Stromal cell of bone marrow (primary cell): ENCODE data around the gene ATP5MC3.

Experiments used
- DNase-seq: peaks from one replicate; pipeline ENCODE4 v3.0.0-alpha.2; 2012; ENCODE audit warnings: low read depth

ATP5MC3 gene

DNA sequence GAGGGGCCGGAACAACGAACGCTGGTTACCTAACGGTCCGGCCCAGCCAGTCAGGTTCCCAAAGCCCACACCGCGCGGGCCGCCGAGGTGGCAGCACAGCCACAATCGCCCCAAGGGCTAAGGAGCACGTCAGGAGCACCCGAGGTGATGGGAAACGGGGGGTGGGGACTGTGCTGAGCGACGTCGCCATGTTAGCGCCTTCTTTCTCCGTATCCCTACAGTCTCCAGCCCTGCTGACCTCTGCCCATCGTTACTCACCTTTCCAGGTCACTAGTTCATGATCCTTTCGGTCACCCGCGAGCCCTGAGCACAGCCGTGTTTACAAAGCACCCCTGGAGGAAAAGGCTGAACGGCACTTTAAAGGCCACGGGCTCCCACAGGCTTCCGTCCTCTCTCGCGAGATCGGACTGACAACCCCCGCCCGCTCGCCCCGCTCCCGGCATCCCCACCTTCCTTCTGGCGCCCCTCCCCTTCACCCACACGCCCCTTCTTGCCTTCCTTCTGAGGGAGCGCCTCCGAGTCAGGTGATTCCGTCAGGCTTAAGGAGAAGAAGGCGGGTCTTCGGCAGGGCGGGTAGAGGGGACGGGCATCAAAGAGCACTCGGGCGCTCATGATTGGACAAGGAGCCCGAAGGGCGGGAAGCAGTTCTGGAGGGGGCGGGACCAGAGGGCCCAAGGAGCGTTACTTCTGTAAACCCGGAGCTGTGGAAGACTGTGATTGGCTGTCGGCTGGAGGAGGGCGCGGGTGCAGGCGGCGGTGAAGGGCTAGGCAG lies 13.5 kb downstream of the ATP5MC3 start, which contains the start of gene ATF2:
TSS of gene ATF2 (minus strand) at position 412 of the 772 bp plus-strand sequence. CDS start 31,760 bp downstream, outside the sequence.
- DNase-seq = peak; percentile 100

DNA sequence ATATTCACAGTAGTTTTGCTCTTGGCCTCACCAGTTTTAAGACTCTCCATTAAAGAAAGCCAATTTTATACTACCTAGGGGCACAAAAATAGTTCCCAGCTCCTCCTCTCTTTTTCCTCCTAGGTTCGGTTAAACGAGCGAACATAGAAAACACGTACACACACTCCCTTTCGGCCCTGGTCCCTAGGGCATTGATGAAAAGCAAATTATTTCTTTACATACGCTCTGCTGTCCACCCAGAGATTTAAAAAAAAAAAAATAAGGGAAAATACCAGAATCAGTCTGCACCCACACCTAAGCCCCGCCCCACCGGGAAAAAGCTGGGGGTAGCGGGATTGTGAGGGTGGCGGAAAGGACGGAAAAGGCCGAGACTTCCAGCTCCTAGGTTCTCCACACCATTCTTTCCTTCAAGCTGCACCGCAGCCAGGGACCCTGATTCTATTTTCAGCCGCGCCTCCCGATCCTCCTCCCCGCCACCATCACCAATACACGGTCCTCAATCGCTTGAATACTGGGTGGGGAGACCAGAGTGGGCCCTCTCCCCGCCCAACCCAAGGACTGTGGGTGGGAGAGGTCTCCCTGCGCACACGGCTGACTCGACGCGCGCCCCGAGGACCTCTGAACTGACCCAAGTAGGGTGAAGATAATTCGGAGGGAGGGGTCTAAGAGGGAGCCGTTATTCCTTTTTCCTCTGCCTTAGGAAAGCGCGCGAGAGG lies 14.3 kb downstream of the ATP5MC3 start:
- DNase-seq = no peak

DNA sequence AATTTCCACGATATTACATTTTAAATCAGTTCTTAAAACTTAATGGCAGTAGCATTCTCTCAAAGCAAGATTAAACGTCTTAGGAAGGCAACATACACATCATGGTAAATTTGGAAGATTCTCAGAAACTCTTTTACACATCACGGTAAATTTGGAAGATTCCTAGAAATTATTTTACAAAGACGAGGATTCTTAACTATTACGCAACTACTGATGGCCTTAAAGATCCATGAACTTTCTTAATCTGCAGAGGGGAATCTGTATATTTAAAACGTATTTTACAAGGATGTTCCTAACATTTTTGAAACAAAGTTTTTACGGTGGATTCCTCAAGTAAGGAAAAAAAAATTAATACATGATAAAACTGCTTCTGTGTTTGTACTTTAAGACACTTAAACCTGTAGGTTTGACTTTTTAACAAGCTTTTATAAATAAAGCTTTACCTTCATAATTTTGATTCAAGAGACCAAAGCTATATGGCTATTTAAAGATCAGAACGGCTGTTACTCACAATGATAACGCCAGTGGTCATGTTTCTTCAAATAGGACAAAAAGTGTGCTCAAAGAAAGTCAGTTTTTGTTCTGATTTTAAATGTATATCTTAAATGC lies 15.2 kb downstream of the ATP5MC3 start:
- DNase-seq = no peak

DNA sequence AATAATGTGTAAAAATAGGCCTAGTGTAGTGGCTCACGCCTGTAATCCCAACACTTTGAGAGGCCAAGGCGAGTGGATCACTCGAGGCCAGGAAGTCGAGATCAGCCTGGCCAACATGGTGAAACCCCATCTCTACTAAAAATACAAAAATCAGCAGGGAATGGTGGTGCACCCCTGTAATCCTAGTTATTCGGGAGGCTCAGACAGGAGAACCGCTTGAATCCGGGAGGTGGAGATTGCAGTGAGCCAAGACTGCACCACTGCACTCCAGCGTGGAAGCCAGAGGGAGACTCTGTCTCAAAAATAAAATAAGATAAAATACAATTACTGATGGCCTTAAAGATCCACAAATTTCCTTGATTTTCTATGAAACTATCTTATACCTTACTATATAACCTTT lies 17.3 kb downstream of the ATP5MC3 start:
- DNase-seq = no peak

DNA sequence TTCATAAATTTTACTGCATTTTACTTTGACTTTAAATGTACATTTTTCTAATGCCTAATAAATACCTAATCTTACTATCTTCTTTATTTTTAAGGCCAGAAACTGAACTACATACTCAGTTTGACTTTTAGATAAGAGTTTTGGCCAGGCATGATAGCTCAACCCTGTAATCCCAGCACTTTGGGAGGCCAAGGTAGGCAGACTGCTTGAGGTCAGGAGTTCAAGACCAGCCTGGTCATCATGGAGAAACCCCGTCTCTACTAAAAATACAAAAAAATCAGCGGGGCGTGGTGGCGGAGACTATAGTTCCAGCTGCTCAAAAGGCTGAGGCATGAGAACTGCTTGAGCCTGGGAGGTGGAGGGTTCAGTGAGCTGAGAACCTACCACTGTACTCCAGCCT lies 22.6 kb downstream of the ATP5MC3 start:
- DNase-seq = no peak

DNA sequence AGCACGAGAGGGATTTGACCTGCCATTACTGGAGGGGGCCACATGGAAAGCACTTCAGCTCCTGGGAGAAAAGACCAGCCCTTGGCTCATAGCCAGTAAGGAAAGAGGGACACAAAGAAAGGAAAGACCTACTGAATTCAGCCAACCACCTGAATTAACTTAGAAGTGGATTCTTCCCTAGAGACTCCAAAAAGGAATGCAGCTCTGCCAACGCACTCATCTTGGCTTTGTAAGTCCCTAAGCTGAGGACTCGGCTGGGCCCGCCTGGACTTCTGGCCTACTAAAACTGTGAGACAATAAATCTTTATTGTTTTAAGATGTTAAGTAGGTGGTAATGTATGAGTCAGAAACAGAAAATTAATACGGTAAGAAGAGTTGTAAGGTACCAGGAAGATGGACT lies 25.0 kb downstream of the ATP5MC3 start:
- no peak for DNase-seq

DNA sequence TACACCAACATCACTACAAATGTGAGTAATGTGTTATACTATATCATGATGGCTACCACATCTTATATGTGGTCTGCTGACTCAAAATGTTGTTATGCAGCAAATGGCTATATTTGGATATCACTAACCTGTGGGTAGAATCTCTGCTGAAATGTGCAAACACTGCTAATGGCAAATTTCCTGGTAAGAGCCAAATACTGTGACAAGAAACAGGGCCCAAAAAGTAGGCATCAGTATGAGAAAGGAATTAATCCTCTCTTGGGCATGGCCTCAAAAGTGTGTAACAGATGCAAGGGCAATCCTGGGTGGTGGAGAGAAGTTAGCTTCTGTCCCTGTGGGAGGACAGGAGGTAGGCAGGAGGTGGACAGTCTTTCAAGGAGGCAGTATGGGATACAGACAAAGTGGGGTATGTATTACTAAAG lies 26.8 kb downstream of the ATP5MC3 start:
- DNase-seq = no peak

DNA sequence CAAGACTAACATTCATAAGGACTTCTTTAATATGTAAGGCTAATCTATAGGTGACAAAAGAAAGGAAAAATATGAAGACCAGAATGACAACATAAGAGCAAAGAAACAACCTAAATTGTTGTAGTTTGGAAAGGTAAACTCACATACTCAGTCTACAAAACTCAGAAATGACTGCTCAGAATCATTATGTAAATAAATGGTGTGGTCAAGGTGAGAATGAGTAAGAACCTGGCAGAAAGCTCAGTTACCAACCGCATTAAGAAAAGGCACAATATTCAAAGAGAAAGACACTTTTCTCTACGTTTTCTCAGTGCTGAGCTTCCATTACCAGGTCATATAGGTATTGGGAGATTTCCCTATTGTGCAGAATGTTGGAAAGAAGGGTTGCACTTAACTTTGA lies 29.3 kb downstream of the ATP5MC3 start:
- DNase-seq = no peak

DNA sequence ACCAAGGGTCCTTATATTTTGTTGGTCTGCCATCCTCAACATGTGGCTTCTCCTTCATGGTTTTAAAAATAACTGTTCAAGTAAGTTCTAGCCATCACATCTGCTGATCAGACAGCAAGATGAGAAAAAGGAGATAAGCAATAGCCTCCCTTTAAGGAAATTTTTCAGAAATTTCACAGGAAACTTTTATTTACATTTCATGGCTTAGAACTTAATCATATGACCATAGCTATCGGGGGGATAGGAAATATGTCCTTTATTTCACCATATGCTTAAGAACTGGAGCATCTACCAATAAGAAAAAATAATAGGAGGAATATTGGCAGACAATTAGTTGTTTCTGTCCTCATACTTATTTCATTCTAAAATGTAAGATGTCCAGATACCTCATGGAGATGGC lies 29.7 kb downstream of the ATP5MC3 start:
- no peak for DNase-seq

DNA sequence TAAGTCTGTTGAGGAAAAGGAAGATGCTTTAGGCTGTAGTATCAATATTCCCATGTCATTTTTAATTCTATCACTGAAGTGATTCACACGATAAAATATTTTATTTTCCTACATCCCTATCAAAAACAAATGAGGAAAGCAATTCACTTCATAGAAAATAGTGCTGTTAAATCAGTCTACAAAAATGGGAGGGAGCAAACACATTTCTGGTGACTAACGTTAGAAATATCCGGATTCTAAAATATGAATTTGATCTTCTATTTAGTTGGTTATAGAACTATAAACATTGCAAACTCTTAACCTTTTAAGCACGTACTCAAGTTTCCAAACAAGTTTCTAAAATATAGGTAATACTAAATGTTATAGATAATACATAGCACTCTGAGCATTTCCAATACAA lies 34.3 kb downstream of the ATP5MC3 start:
- DNase-seq = no peak

DNA sequence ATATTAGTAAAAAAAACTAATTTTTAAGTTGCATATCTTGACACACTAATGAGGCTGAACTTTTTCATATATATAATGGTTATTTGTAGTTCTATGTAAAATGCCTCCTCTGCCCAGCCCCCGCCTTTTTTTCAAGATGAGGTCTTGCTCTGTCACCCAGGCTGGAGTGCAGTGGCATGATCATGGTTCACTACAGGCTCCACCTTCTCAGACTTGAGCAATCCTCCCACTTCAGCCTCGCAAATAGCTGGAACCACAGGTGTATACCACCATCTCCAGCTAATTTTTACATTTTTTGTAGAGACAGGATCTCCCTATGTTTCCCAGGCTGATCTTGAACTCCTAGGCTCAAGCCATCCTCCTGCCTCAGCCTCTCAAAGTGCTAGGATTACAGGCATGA lies 37.8 kb downstream of the ATP5MC3 start:
- DNase-seq = no peak

DNA sequence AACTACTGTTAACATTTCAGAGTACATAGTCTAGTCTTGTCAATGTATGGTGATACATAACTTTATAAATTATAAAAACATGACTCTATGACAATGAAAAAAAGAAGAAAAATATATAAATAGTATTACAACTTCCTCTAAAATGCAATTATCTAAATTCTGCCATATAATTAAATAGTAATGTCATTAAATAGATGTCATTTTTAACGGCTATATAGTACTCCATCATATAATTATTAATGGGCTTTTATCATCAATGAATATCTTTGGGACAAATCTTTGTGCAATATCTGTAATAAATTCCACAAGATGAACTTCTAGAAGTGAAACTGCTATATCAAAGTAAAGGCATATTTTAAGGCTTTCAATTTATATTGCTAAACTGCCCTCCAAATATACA lies 38.3 kb downstream of the ATP5MC3 start:
- no peak for DNase-seq

DNA sequence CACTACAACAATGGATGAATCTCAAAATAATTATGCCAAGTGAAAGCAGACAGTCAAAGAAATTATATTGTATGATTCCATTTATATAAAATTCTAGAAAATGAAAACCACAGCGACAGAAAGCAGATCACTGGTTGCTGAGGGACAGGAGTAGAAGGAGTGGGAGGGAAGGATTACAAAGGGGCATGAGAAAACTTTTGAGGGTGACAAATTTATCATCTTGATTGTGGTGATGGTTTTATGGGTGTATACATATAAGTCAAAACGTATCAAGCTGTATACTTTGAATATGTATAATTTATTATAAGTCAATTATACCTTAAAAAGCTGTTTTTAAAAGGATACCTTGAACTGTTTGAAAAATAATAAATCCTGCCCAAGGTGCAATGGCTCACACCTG lies 41.2 kb downstream of the ATP5MC3 start:
- DNase-seq = no peak

DNA sequence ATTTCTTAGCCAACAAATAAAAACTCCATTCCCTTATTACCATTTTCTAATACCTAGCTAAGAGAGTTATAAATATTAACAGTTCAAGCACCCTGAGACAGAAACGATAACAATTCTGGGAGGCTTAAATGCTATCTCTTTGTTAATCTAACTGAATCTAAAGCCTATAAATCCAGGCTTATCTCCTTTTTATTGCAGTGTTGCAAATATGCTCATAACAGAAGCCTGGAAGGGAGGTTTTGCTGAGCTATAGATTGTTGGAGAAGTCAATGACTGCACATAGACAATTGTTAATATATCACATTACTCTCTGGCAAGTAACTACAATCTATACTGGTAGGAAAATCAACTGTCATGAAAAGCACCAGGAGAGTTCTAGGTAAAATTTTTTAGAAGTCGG lies 43.7 kb downstream of the ATP5MC3 start:
- DNase-seq = no peak

DNA sequence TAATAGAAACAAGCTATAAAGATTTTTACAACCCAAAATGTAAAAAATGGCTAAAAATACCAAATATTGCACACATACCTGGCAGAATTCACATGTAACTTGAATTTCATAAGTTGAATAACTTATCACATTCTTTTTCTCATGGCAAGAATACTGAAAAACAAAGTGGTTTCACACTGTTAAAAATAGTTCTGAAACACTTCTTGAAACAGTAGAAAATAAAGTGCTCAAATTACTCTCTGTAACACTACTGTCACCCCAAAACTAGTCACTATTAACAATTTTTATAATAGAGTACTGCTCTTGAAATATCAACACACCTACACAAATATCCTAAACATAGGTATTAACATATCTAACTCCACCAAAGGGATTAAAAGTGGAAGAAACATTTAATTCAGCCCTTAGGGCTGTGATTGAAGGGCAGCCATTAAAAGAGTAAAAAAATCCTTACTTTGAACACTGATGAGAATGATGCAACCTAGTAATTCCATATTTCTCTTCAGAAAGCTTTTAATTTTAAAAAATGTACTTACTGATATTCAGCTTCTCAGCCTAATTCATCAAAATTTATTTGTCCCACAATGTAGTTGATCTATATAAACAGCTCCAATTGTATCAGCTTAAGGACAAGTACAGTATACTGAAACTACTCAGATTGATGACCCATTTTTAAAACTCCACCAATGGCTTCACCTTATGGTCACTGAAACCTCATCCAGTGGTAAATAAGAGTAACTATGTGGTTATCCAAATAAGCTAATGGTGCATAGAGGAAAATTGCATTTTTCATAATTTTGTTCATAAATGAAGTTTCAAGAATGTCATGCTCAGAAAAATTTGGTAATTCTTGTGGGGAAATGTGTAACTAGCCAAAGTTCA lies 44.9 kb downstream of the ATP5MC3 start:
- DNase-seq = no peak

DNA sequence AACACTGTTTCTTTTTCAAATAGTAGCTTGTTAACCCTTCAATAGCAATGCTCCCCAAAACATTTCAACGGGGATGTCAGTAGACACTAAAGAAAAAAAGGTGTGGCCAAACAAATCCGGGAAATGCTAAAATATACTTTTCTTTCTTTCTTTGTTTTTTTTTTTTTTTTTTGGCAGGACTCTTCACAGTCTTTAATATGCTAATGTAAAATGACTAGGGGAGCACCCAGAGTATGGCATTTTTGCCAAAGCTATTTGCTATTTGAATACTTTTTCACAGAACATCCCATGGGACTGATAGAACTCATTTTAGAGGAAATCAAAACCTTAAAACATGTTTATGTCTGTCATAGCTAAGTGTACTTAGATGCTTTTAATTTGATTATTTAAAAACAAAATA lies 45.6 kb downstream of the ATP5MC3 start:
- no peak for DNase-seq

DNA sequence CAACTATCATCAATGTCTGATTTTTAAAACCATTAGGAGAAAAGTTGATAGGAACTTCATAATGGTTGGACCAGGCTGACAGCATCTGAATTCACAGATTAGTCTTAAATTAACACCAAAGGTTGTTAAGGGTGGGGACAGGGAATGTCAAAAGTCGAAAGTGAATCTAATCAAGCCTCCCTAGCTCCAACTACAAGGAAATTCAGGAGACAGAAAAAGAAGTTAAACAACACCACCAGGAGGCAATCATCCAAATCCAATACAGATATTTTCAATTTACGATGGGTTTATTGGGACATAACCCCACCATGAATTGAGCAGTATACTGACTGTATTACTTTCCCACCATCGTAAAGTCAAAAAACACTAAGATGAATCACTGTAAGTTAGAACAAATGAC lies 46.3 kb downstream of the ATP5MC3 start:
- DNase-seq = no peak

DNA sequence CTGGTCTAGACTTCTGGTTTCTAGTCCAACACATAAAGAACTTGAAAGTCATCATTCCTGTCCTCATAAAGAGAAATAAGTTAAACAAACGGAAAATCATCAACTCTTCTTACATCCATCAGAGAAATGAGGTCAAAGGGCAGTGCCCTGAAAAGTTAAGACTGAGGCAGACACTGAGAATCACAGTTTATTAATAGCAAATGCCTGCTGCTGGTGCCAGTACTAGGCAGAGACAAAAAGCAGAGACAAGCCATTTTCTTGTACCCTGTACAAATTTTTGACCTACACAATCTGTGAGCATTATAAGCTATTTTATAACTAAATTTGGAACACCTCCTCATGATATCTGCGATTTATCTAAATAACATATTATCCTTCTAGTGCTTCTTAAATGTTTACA lies 50.3 kb downstream of the ATP5MC3 start:
- no peak for DNase-seq

DNA sequence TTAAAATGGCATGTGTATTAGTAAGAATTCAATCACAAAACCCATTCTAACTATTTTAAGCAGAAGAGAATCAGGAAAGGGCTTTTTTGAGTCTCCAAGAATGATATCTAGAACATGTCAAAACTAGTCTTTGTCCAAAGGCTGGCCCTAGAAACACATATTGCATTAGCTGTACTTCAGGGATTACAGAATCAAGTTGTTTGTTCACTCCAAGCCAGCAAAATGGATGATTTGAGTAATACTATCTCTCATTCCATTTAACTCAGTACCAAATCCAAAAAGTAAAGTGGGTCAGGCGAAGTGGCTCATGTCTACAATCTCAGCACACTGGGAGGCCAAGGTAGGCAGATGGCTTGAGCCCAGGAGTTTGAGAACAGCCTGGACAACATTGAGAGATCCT lies 54.8 kb downstream of the ATP5MC3 start:
- no peak for DNase-seq
